T-helper 1 cell (primary cell): Measurements from ENCODE around the gene GNG7.
A peak's percentile ranks its signal among the peaks of the same experiment; 100 is the strongest.
"Not testable (repeated sequence)": the region's sequence is repeated elsewhere in the genome, so short reads cannot be mapped to it uniquely, and the experiment has no call there.

Experiments
- DNase-seq, 5 donors: peaks; one replicate each; pipeline ENCODE4 v3.0.0-alpha.2; 2012 to 2020

The GNG7 gene

GRCh38 chr19:2478756-2479555 is 223.5 kb downstream of the GNG7 start:
- DNase-seq: peak; percentile 61 to 65 (median 63)

- peak in 4 of 5 donors; percentile 42 to 75 (median 50) for DNase-seq
Measured at GRCh38 chr19:2478278-2478755, 224.2 kb downstream of the GNG7 start.

- peak in 2 of 5 donors; percentile 25 to 39 for DNase-seq
Measured at GRCh38 chr19:2477732-2478191, 224.7 kb downstream of the GNG7 start.

GRCh38 chr19:2477141-2477710 is 225.3 kb downstream of the GNG7 start:
- DNase-seq: peak in 1 of 5 donors; percentile 24

GRCh38 chr19:2476451-2477140 is 225.9 kb downstream of the GNG7 start:
- DNase-seq: peak; percentile 31 to 72 (median 47)

GRCh38 chr19:2475702-2476450 is 226.6 kb downstream of the GNG7 start, which contains the start of gene GADD45B:
GADD45B (plus strand) TSS chr19:2476127; CDS start chr19:2476359, 232 bp downstream.
- DNase-seq: peak; percentile 93 to 98 (median 96)

GRCh38 chr19:2475018-2475701 is 227.3 kb downstream of the GNG7 start:
- peak in 4 of 5 donors; percentile 34 to 75 (median 44) for DNase-seq

GRCh38 chr19:2474232-2475017 is 228.1 kb downstream of the GNG7 start:
- peak; percentile 75 to 85 (median 80) for DNase-seq

GRCh38 chr19:2469915-2470200 is 232.6 kb downstream of the GNG7 start:
- not testable (repeated sequence) for DNase-seq

- peak in 1 of 5 donors; percentile 63 for DNase-seq
Measured at GRCh38 chr19:2469102-2469914, 233.2 kb downstream of the GNG7 start.

GRCh38 chr19:2468596-2468995 is 233.9 kb downstream of the GNG7 start:
- DNase-seq: no peak

GRCh38 chr19:2464389-2464788 is 238.1 kb downstream of the GNG7 start:
- no peak for DNase-seq

- DNase-seq: not testable (repeated sequence)
Measured at GRCh38 chr19:2463694-2464093, 238.8 kb downstream of the GNG7 start.

- DNase-seq: no peak
Measured at GRCh38 chr19:2462635-2463421, 239.7 kb downstream of the GNG7 start.

- DNase-seq: peak in 3 of 5 donors; percentile 35 to 82 (median 36)
Measured at GRCh38 chr19:2461751-2462634, 240.5 kb downstream of the GNG7 start.
